Adrenal gland (tissue), 12 donors: ENCODE data around the gene ZNF618. TPM values are rescaled to one million over a fixed set of nuclear protein-coding genes. Genes with fewer than 3 reads are reported as not detected.

ENCODE experiments used
- DNase-seq, 7 donors: peaks; one replicate each; pipeline ENCODE4 v3.0.0-alpha.2; 2019 to 2020
- H3K27ac ChIP-seq, 5 donors: fragments of 200-600 bp; sonication (generic) in 4 of 5; 1 replicate in 3 of 5; 2 replicates in 2 of 5; pipeline versions ENCODE4 v1.5.1 to v1.8.0; 2016 to 2020; ENCODE audit warnings: mild to moderate bottlenecking in 1 of 5
- H3K27me3 ChIP-seq: fragments of 200-600 bp; 2 replicates; pipeline ENCODE4 v1.8.0; 2021
- H3K36me3 ChIP-seq, 2 donors: fragments of 200-600 bp; replicated peaks in 1 of 2; 1 replicate in 1 of 2; 2 replicates in 1 of 2; pipeline versions ENCODE4 v1.5.1 to v1.8.0; 2018 to 2022
- H3K4me1 ChIP-seq, 2 donors: fragments of 200-600 bp; replicated peaks in 1 of 2; 1 replicate in 1 of 2; 2 replicates in 1 of 2; pipeline versions ENCODE4 v1.5.1 to v1.8.0; 2018 to 2021
- H3K4me3 ChIP-seq, 4 donors: fragments of 200-600 bp; sonication (generic) in 3 of 4; one replicate each; pipeline ENCODE4 v1.5.1; 2016 to 2018
- H3K9me3 ChIP-seq, 3 donors: fragments of 200-600 bp; sonication (generic) in 1 of 3; replicated peaks in 1 of 3; 1 replicate in 2 of 3; 2 replicates in 1 of 3; pipeline versions ENCODE4 v1.5.1 to v1.8.0; 2016 to 2021
- POLR2A ChIP-seq, 2 donors: fragments of 450-650 bp; IDR thresholded peaks; one replicate each; pipeline ENCODE4 v1.6.1; 2017; ENCODE audit warnings: antibody characterized with exemption in 2 of 2, mild to moderate bottlenecking in 2 of 2, moderate library complexity in 1 of 2
- WGBS, 4 donors: extraction: QIAGEN DNeasy Blood & Tissue Kit in 2 of 4; methylation state at CpG; one replicate each; pipeline versions ENCODE4 v1.1.5 to v1.1.7; 2013 to 2017; 5-methylcytosine and 5-hydroxymethylcytosine counted together
- intact Hi-C, 2 donors: fragments of 100-400 bp; cut with DNase I; formaldehyde crosslinking; loops; one replicate each; pipeline versions ENCODE4 v1.14.1 to v1.15.0; 2022 to 2023
- polyA plus RNA-seq, 3 donors: library from polyadenylated mRNA; stranded (reverse); fragments of 200-250 nt in 2 of 3; fragments of 350-450 nt in 1 of 3; fragmentation: Illumina TruSeq in 1 of 3; extraction: RNeasy Lipid Tissue Mini Kit (QIAGEN cat#74804) in 1 of 3; gene quantifications; one replicate each; pipeline ENCODE4 v1.2.3, GENCODE V29; 2013 to 2014
- total RNA-seq, 9 donors: library from RNA; depleted of rRNA in 4 of 9; stranded (reverse); fragments of >200 nt in 4 of 9; fragments of 120-200 nt in 1 of 9; fragmentation: NEBNext Ultra II Directional in 1 of 9; extraction: Animal tissue kit (Norgen Biotek cat#: 25700) in 1 of 9; gene quantifications; one replicate each; pipeline versions ENCODE4 v1.1.0 to v1.2.4, GENCODE V29; 2013 to 2023
- TF ChIP-seq, protein P1 (sequence below), 6 experiments: fragments of 450-650 bp in 4 of 6; fragments of 200-600 bp in 2 of 6; sonication (generic) in 1 of 6; IDR thresholded peaks; 1 replicate in 5 of 6; 2 replicates in 1 of 6; pipeline versions ENCODE4 v1.5.1 to v1.8.0; 2016 to 2021; ENCODE audit warnings: antibody characterized with exemption in 6 of 6, mild to moderate bottlenecking in 2 of 6, moderate library complexity in 1 of 6
- donor health status: healthy with polysubstance abuse.
- donor health status: Bipolar disorder and iron deficiency.
- donor health status: DM: yes; HTN: yes; CAD: no.
- donor health status: DM: no; HTN: no; CAD: no.
- donor health status: DM: no; HTN: no; CAD: no.
- donor health status: DM: yes; HTN: yes; CAD: no.

Gene ZNF618
- total and polyA plus RNA-seq, 12 donors: 4.5 to 21.3 (median 9.9) TPM

DNA sequence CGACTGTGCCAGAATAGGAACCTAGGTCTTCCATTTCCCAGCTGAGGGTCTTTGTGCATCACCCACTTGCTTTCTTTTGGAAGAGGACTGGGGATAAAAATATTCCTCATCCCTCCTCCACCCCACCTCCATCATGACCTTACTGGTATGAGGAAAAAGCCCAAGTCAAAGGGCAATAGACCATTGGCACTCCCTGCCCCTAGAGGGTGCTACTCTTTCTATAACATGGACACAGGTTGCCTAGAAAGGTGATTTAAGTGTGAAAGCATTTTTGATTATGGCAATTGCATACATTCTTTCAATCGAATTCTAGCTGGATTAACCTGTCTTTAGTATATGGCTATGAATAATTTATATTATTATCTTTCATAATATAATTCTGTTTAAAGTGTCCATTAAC, 22.8 kb upstream of the ZNF618 start:
- H3K4me1 ChIP-seq: no peaks in the 10 kb centered on the region
- DNase-seq: peak in 2 of 7 donors; percentile 26 to 30
- no peaks in the 10 kb centered on the region for H3K36me3 ChIP-seq
- TF ChIP-seq POLR2A (IDR thresholded peaks at IDR 0.05): no peak
- TF ChIP-seq, protein P1, sequence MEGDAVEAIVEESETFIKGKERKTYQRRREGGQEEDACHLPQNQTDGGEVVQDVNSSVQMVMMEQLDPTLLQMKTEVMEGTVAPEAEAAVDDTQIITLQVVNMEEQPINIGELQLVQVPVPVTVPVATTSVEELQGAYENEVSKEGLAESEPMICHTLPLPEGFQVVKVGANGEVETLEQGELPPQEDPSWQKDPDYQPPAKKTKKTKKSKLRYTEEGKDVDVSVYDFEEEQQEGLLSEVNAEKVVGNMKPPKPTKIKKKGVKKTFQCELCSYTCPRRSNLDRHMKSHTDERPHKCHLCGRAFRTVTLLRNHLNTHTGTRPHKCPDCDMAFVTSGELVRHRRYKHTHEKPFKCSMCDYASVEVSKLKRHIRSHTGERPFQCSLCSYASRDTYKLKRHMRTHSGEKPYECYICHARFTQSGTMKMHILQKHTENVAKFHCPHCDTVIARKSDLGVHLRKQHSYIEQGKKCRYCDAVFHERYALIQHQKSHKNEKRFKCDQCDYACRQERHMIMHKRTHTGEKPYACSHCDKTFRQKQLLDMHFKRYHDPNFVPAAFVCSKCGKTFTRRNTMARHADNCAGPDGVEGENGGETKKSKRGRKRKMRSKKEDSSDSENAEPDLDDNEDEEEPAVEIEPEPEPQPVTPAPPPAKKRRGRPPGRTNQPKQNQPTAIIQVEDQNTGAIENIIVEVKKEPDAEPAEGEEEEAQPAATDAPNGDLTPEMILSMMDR (IDR thresholded peaks at IDR 0.05): peak; percentile 20 to 57 (median 44)
- no peak overlapping the region for H3K4me3 ChIP-seq
- no peak overlapping the region for H3K27ac ChIP-seq
- WGBS, 4 donors: 60 to 67% (median 63%) methylated on average over 2 of the region's 2 CpGs
- H3K27me3 ChIP-seq: no peaks in the 10 kb centered on the region
- H3K9me3 ChIP-seq: no peaks in the 10 kb centered on the region
- intact Hi-C loops: no loop called here

DNA sequence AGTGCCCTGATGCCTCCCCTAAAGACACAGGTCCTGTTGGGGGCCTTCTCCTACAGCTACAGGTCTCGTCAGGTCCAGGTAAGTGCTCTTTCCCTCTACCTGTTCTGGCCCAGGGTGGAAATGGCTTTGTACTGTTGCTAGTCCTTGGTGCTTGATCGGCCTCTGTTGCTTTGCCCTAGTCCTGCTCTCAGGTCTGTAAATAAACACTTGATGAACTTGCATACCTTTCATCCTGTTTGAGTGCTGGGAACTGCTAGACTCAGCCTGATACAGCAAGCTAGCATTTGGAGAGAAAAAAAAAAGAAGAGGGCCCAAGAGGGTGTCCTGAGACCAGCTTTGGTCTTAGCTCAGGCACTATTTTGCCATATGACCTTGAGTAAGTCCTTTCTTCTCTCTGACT, 21.8 kb upstream of the ZNF618 start:
- no peaks in the 10 kb centered on the region for H3K36me3 ChIP-seq
- no peaks in the 10 kb centered on the region for H3K4me1 ChIP-seq
- no peak for DNase-seq
- no peak overlapping the region for H3K27ac ChIP-seq
- no peaks in the 10 kb centered on the region for H3K27me3 ChIP-seq
- no peaks in the 10 kb centered on the region for H3K9me3 ChIP-seq
- TF ChIP-seq, protein P1 (IDR thresholded peaks at IDR 0.05): no peak
- TF ChIP-seq POLR2A (IDR thresholded peaks at IDR 0.05): no peak
- intact Hi-C loops: no loop called here
- H3K4me3 ChIP-seq: no peak overlapping the region
- WGBS, 4 donors: 69 to 95% (median 90%) methylated on average over 2 of the region's 2 CpGs

DNA sequence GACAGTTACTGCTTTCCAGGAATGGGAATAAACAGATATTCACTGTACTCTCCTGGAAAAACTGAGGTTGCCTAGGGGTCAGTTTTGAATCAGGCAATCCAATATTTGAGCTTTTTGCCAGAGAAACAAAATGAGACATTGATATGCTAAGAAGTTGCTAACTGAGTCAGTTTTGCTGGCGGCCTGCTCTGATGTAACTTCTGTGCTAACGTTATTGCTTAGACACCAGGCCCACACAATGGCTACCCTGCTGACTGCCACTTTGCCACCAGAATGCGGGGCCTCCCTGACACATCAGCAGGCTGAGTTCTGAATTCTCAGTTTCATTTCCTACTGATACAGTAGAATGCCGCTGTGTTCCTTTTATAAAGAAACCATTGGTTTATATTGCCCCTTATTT, 18.2 kb upstream of the ZNF618 start:
- Histone ChIP-seq H3K27me3 (no peaks in the 10 kb centered on the region), H3K4me3 (no peak overlapping the region)
- intact Hi-C loops: no loop called here

DNA sequence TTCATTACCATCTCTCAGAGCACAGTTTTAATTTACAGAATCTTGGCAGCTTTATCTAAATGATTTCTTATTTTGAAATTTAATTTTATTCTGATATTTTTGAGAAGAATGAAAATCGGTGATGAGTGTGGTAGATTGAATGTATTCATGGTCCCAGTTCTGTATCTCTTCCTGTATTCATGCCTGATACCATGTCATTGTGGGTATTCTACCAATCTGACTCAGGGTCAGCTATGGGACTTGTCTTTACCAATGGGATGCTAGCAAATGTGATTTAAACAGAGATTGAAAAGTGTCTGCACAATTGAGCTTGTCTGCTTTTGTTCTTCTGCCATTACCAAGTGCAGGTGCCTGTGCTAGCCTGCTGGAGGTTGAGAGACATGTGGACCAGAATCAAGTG, 17.8 kb upstream of the ZNF618 start:
- no peak for DNase-seq
- WGBS, 4 donors: 78 to 83% (median 80%) methylated on average over 1 of the region's 1 CpG
- TF ChIP-seq POLR2A (IDR thresholded peaks at IDR 0.05): no peak
- TF ChIP-seq, protein P1 (IDR thresholded peaks at IDR 0.05): no peak
- H3K4me3 ChIP-seq: no peak overlapping the region
- no peaks in the 10 kb centered on the region for H3K36me3 ChIP-seq
- H3K27ac ChIP-seq: no peak overlapping the region
- H3K27me3 ChIP-seq: no peaks in the 10 kb centered on the region
- intact Hi-C loops: no loop called here
- no peaks in the 10 kb centered on the region for H3K4me1 ChIP-seq
- H3K9me3 ChIP-seq: no peaks in the 10 kb centered on the region

More for the DNA sequence above, 18.2 kb upstream of the ZNF618 start:
- peak in 2 of 7 donors; percentile 26 to 39 for DNase-seq
- Histone ChIP-seq H3K36me3 (no peaks in the 10 kb centered on the region), H3K27ac (no peak overlapping the region), H3K4me1 (no peaks in the 10 kb centered on the region), H3K9me3 (no peaks in the 10 kb centered on the region)
- 66 to 93% (median 73%) methylated on average over 4 of the region's 4 CpGs for WGBS, 4 donors
- TF ChIP-seq, protein P1 (IDR thresholded peaks at IDR 0.05): no peak
- TF ChIP-seq POLR2A (IDR thresholded peaks at IDR 0.05): no peak
